ENCODE data around the gene PIGL. TPM values are rescaled to one million over a fixed set of nuclear protein-coding genes. Genes with fewer than 3 reads are reported as not detected.

PIGL gene
- total and polyA plus RNA-seq, 2 donors (not counting 1 experiment from before 2014, with no cell fraction given): 86.7 to 88.2 TPM

- no peak overlapping the region for H3K9ac ChIP-seq (ENCODE audit: low read length)
- Mint-ChIP-seq H3K4me1 (peaks cover 38% of the 10 kb centered on the region), H3K27me3 (no peaks in the 10 kb centered on the region), H3K27ac (no peak overlapping the region), H3K9me3 (ENCODE audit: insufficient read depth) (no peaks in the 10 kb centered on the region), H3K4me3 (no peak overlapping the region)
- ChIA-PET CTCF (interaction anchor here (0.8 kb wide), 1 partner anchor 74 kb away, joined by 4 read pairs; no protein-coding TSS in a partner anchor), POLR2A (no interaction called here)
- no peak for ATAC-seq (ENCODE audit: low read depth)
- DNase-seq: no peak
- H3K4me2 ChIP-seq (replicated peaks; ENCODE audit: low read depth, low read length, poor library complexity, severe bottlenecking): no peak overlapping the region
- peaks cover 3% of the 10 kb centered on the region for H3K79me2 ChIP-seq (ENCODE audit: control insufficient read depth, insufficient read depth, low read length)
- intact Hi-C loops (cut with micrococcal nuclease): no loop called here
- no peak for TF ChIP-seq CTCF (IDR thresholded peaks at IDR 0.05)
- TF ChIP-seq EZH2 (IDR thresholded peaks at IDR 0.05; ENCODE audit: borderline replicate concordance, insufficient read depth, low read depth, low read length, poor library complexity, severe bottlenecking): no peak
- H2AFZ ChIP-seq (ENCODE audit: insufficient read depth, low read depth, low read length, poor library complexity, severe bottlenecking): no peak overlapping the region
- H3K4me3 ChIP-seq (ENCODE audit: control extremely low read depth in 1 of 5, extremely low read depth in 1 of 5, insufficient read depth in 1 of 5, low read depth in 2 of 5, low read length in 4 of 5): no peak overlapping the region
- 100% methylated on average over 7 of the region's 9 CpGs for WGBS (ENCODE audit: insufficient coverage)
- H3K27ac ChIP-seq (ENCODE audit: low read length in 2 of 2): no peak overlapping the region
- no peaks in the 10 kb centered on the region for H3K27me3 ChIP-seq (replicated peaks in 1 of 4; ENCODE audit: control extremely low read depth in 1 of 4, control insufficient read depth in 3 of 4, insufficient read depth in 4 of 4, low read length in 3 of 4)
- H3K9me3 ChIP-seq (ENCODE audit: control extremely low read depth in 1 of 3, control insufficient read depth in 2 of 3, insufficient read depth in 1 of 3, low read length in 2 of 3): no peaks in the 10 kb centered on the region
- H4K20me1 ChIP-seq (ENCODE audit: control insufficient read depth, insufficient read depth, low read length, poor library complexity, severe bottlenecking): no peaks in the 10 kb centered on the region
- H3K36me3 ChIP-seq (replicated peaks in 1 of 2; ENCODE audit: control extremely low read depth in 1 of 2, control insufficient read depth in 1 of 2, extremely low read depth in 1 of 2, insufficient read depth in 2 of 2, low read length in 1 of 2): peaks cover 0 to 6% of the 10 kb centered on the region in 2 experiments
- peaks cover 37 to 39% of the 10 kb centered on the region in 2 donors for H3K4me1 ChIP-seq (ENCODE audit: control insufficient read depth in 2 of 2, insufficient read depth in 2 of 2, low read length in 2 of 2)
These were observed 66.7 kb downstream of the PIGL start for GRCh38 chr17:16283705-16284104.

GRCh38 chr17:16285646-16286008, 68.6 kb downstream of the PIGL start:
- Histone ChIP-seq H3K79me2 (ENCODE audit: control insufficient read depth, insufficient read depth, low read length) (peaks cover 3% of the 10 kb centered on the region), H3K36me3 (replicated peaks in 1 of 2; ENCODE audit: control extremely low read depth in 1 of 2, control insufficient read depth in 1 of 2, extremely low read depth in 1 of 2, insufficient read depth in 2 of 2, low read length in 1 of 2) (no peaks in the 10 kb centered on the region), H2AFZ (ENCODE audit: insufficient read depth, low read depth, low read length, poor library complexity, severe bottlenecking) (peak overlapping the region; percentile 75), H3K27ac (ENCODE audit: low read length in 2 of 2) (peak overlapping the region; percentile 91 to 94), H3K27me3 (replicated peaks in 1 of 4; ENCODE audit: control extremely low read depth in 1 of 4, control insufficient read depth in 3 of 4, insufficient read depth in 4 of 4, low read length in 3 of 4) (no peaks in the 10 kb centered on the region), H3K9ac (ENCODE audit: low read length) (peak overlapping the region; percentile 65), H4K20me1 (ENCODE audit: control insufficient read depth, insufficient read depth, low read length, poor library complexity, severe bottlenecking) (no peaks in the 10 kb centered on the region), H3K4me2 (replicated peaks; ENCODE audit: low read depth, low read length, poor library complexity, severe bottlenecking) (peak overlapping the region; percentile 85), H3K4me1 (ENCODE audit: control insufficient read depth in 2 of 2, insufficient read depth in 2 of 2, low read length in 2 of 2) (peaks cover 55 to 59% of the 10 kb centered on the region in 2 donors), H3K9me3 (ENCODE audit: control extremely low read depth in 1 of 3, control insufficient read depth in 2 of 3, insufficient read depth in 1 of 3, low read length in 2 of 3) (no peaks in the 10 kb centered on the region), H3K4me3 (ENCODE audit: control extremely low read depth in 1 of 5, extremely low read depth in 1 of 5, insufficient read depth in 1 of 5, low read depth in 2 of 5, low read length in 4 of 5) (peak overlapping the region in 3 of 5 experiments; percentile 38 to 61 (median 50))
- 51% methylated on average over 6 of the region's 6 CpGs for WGBS (ENCODE audit: insufficient coverage)
- CTCF ChIA-PET: interaction anchor here (0.7 to 3.0 kb wide), 10 partner anchors 14 to 236 kb away, joined by 4 to 22 read pairs (median 10); partner anchors contain the start of genes CENPV, NCOR1, PIGL and UBB
- peaks cover 51% of the 10 kb centered on the region for H3K4me1 Mint-ChIP-seq
- H3K27ac Mint-ChIP-seq: peak overlapping the region; percentile 98
- no peak for ATAC-seq (ENCODE audit: low read depth)
- no peaks in the 10 kb centered on the region for H3K27me3 Mint-ChIP-seq
- intact Hi-C loops (cut with micrococcal nuclease): loop anchor here (2.0 kb wide), 2 partner anchors 153 to 283 kb away; partner anchors contain the start of gene ZNF287
- peak overlapping the region; percentile 86 for H3K4me3 Mint-ChIP-seq
- POLR2A ChIA-PET: interaction anchor here (0.6 to 2.5 kb wide), 8 partner anchors 17 to 251 kb away, joined by 3 to 11 read pairs (median 4); partner anchors contain the start of genes CENPV, NCOR1, TRPV2 and UBB
- no peaks in the 10 kb centered on the region for H3K9me3 Mint-ChIP-seq (ENCODE audit: insufficient read depth)
- TF ChIP-seq CTCF (IDR thresholded peaks at IDR 0.05) (peak; percentile 47), EZH2 (IDR thresholded peaks at IDR 0.05; ENCODE audit: borderline replicate concordance, insufficient read depth, low read depth, low read length, poor library complexity, severe bottlenecking) (no peak)
- no peak for DNase-seq

All from B cell (primary cell).